GM10847 (cell line): ENCODE measurements around the gene ARPC1B.

Experiments
- POLR2A ChIP-seq: IDR thresholded peaks from 2 replicates; pipeline ENCODE4 v1.6.1; 2011; ENCODE audit not compliant: insufficient read length; ENCODE audit errors: extremely low read depth

ARPC1B gene

GRCh38 chr7:99381664-99382075 is 7.1 kb downstream of the ARPC1B start:
- TF ChIP-seq POLR2A = no peak

DNA sequence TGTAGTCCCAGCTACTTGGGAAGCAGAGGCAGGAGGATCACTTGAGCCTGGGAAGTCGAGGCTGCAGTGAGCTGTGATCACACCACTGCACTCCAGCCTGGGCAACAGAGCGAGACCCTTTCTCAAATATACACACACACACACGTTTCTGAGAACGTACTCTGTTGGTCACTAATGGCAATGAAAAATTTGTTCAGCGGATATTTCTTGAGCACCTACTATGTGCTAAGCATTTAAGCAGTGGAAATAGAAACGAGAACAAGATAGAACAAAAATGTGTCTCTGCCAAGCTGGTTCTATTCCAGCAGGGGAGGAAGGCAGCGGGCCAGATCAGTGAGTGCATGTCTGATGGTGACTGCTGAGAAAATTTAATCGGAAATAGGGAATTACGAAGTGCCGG is 8.7 kb downstream of the ARPC1B start:
- no peak for TF ChIP-seq POLR2A

- no peak for TF ChIP-seq POLR2A
Observed at GRCh38 chr7:99383791-99384370, 9.4 kb downstream of the ARPC1B start.

DNA sequence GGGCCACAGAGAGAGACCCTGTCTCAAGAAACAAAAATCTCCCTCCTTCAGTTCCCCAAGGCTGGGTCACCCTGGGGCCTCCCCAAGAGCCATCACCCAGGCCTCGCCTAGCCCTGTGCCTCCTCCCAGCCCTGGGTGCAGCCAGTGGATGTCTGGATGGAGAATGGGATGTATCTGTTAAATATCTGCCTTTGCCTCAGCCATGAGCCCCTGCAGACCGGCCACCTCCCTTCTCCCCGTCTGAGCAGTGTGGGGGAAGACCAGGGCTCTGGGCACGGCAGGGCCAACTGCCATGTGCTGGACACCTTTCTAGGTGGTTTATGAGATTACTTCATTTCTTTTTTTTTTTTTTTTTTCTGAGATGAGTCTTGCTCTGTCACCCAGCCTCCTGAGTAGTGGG is 10.0 kb downstream of the ARPC1B start:
- no peak for TF ChIP-seq POLR2A

DNA sequence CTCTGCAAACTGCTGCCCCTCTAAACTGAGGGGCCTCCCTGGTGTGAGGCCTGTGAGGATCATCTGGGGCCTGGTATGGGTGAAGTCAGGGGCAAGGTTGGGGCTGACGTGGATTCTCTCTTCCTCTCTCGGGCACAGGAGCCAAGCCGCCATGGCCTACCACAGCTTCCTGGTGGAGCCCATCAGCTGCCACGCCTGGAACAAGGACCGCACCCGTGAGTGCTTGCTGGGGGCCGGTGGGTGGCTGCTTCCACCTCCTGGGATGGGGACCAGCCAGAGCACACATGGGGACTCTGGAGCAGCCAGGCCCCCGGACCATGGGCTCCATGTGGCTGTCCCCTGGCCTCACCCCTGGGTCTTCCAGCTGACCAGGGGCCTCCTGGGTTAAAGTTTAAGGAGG is 11.0 kb downstream of the ARPC1B start:
- no peak for TF ChIP-seq POLR2A

GRCh38 chr7:99386584-99387238 is 12.2 kb downstream of the ARPC1B start:
- TF ChIP-seq POLR2A = no peak

- no peak for TF ChIP-seq POLR2A
Observed at GRCh38 chr7:99387912-99388311, 13.4 kb downstream of the ARPC1B start.

- TF ChIP-seq POLR2A = no peak
Observed at GRCh38 chr7:99389772-99390171, 15.2 kb downstream of the ARPC1B start.

GRCh38 chr7:99390941-99391602 is 16.5 kb downstream of the ARPC1B start:
- TF ChIP-seq POLR2A = no peak

DNA sequence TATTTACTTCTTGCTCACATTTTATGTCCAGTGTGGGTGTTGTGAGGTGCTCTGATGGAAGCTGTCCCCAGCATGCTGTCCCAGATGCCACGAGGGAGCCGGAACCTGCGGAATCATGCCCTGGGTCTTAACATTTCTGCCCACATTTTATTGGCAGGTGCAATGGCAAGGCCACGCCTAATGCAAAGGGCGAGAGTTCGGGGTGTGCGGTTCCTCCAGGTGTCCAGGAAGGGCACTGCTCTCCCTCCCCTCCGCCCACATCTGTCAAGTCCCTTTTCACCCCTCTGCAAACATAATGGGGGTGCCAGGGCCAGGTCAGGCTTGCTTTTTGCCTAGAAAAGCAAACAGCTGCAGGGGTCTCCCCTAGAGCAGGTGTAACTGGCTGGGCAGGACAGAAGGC is 17.5 kb downstream of the ARPC1B start:
- no peak for TF ChIP-seq POLR2A

GRCh38 chr7:99392659-99393354 is 18.3 kb downstream of the ARPC1B start:
- peak; percentile 13 for TF ChIP-seq POLR2A

DNA sequence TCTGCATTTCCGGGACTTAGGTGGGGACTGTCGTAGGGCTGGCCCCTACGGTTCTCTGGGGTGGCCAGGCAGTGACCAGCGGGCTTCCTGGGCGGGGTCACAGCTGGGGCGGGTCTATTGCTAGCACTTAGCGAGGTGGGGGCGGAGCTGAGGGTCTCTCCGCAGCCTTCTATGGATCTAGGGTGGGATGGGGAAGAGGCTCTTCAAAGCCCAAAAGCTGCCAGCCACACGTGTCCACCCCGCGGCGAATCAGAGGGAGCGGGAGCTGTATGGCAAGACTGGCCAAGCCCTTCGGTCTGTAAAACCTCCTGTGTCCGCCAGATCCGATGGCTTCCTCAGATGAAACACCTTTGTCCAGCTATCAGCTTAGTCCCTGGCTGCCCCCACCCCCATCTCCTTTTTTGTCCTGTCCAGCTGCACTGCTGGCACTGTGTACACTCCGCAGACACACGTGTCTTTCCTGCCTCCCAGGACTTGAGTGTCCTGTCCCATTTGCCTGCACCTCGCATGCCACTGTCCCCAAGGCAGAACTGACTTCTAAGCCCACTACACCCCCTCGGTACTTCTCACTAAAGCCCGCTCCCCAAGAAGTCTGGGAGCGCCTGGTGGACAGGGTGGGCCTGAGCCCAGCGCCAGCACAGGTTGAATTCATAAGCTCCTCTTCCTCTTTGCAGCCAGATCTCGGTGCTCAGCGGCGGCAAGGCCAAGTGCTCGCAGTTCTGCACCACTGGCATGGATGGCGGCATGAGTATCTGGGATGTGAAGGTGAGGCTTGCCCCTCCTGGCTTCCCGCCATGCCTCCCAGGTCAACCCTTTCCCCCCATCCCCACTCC is 19.0 kb downstream of the ARPC1B start:
- TF ChIP-seq POLR2A = no peak

DNA sequence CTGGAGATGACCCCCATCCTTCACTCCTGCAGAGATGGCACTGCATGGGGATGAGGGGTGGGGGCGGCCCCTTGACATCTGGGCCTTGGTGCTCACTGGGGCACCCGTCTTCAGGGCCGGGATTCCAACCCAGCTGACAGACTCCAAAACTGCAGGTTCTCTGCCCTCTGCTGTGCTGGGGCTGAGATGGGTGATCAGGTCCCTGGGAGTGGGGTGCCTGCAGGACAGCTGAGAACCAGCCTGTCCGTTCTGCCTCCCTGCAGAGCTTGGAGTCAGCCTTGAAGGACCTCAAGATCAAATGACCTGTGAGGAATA is 19.6 kb downstream of the ARPC1B start:
- no peak for TF ChIP-seq POLR2A

DNA sequence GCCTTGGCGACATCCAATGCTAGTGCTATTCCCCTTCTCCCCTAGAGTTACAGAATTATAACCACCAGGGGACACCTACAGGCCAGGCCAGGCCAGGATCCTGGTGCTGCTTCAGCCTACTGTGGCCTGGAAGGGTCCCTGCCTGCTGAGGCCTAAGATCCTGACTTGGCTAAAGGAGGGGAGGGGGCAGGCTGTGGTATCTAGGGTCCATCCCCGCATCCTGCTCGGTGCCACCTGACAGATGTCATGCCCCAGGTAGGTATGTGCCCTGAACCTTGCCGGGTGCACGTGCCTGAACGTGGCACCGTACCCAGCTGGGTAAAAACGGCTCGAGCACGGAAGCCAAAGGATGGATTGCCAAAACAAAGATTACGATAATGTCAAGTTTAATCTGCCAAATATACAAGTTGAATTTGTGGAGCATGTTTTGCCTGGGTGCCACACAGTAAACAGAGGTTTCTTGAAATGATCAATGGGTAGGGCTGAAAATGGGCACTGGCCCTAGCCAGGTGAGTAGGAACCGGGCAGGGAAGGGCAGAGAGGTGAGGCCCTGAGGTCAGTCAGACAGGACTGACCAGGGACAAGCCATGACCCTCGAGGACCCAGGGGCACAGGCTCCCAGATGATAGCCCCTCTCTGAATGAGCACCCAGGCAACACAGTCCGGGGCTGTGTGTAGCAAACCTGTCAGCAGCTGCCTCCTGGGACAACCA is 21.2 kb downstream of the ARPC1B start:
- TF ChIP-seq POLR2A = no peak

DNA sequence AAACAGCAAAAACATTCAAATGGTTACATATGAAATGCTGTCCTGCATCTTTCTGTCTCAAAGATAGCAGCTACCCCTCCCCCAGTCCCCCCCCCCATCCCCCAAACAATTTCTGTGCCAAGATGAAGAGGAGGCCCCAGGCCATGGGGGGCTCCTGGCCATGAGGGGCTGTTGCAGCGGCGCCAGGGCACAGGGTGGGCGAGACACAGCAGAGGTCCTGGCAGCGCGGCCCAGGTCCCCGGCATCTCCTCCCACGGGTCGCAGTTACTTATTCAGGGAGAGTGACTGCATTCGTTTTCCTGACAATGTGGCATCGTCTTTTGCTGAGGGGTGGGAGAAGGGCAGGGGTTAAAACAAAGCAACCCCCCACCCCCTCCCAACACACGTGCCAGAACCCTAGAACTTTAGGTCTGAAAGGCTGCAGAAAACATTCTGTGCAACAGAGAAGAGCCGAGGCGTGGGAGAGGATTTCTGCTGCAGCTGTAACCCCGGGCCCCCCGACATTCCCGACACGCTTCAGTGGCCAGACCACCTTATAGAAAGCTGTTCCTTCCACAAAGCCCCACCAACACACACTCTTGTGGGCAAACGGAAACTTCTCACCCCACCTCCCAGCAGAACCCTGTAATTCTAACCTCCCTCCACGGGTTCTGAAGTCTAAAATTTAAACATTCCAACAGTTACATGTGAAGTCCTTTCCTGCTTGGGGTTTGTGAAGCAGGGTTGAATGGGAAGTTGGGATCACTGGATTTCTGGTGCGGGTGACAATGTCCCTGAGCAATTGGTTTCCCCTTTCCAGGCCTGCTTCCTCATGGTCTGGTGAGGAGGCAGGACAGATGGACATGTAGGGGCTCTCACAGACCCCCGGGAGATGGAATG is 22.1 kb downstream of the ARPC1B start:
- TF ChIP-seq POLR2A = no peak
